GM12801 (cell line): ENCODE results near the gene ASMTL.

ENCODE experiments used
- TF ChIP-seq, protein P1 (sequence below): IDR thresholded peaks from one replicate; pipeline ENCODE4 v1.5.1; 2011; ENCODE audit warnings: control low read depth; ENCODE audit not compliant: insufficient read length; ENCODE audit errors: extremely low read depth

The ASMTL gene

DNA sequence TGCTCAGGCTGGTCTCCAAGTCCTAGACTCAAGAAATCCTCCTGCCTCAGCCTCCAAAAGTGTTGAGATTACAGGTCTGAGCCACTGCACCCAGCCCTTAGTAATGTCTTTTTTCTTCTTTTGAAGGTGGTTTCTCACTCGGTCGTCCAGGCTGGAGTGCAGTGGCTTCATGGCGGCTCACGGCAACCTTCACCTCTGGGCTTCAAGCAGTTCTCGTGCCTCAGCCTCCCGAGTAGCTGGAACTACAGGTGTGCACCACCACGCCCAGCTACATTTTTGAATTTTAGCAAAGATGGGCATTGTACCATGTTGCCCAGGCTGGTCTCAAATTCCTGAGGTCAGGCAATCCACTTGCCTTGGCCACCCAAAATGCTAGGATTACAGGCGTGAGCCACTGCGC lies 32.3 kb upstream of the ASMTL start:
- TF ChIP-seq, protein P1, sequence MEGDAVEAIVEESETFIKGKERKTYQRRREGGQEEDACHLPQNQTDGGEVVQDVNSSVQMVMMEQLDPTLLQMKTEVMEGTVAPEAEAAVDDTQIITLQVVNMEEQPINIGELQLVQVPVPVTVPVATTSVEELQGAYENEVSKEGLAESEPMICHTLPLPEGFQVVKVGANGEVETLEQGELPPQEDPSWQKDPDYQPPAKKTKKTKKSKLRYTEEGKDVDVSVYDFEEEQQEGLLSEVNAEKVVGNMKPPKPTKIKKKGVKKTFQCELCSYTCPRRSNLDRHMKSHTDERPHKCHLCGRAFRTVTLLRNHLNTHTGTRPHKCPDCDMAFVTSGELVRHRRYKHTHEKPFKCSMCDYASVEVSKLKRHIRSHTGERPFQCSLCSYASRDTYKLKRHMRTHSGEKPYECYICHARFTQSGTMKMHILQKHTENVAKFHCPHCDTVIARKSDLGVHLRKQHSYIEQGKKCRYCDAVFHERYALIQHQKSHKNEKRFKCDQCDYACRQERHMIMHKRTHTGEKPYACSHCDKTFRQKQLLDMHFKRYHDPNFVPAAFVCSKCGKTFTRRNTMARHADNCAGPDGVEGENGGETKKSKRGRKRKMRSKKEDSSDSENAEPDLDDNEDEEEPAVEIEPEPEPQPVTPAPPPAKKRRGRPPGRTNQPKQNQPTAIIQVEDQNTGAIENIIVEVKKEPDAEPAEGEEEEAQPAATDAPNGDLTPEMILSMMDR, result no peak

DNA sequence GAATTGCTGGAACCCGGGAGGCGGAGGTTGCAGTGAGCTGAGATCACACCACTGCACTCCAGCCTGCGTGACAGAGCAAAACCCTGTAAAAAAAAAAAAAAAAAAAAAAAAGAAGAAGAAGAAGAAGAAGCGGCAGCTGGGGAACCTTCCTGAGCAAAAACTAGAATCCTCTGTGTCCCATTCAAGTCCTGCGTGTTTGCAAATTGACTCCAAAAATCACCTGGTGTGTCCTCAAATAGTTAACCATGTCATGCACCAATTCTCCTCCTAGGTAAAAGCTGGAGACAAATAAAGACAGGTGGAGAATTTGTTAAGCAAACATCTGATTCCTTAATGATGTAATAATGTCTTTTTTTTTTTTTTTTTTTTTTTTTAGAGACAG lies 31.9 kb upstream of the ASMTL start:
- TF ChIP-seq, protein P1, result no peak

GRCh38 chrX:1483843-1484637 lies 31.3 kb upstream of the ASMTL start:
- TF ChIP-seq, protein P1, result no peak

- TF ChIP-seq, protein P1, result no peak
These were observed 29.2 kb upstream of the ASMTL start for GRCh38 chrX:1481636-1482529.

DNA sequence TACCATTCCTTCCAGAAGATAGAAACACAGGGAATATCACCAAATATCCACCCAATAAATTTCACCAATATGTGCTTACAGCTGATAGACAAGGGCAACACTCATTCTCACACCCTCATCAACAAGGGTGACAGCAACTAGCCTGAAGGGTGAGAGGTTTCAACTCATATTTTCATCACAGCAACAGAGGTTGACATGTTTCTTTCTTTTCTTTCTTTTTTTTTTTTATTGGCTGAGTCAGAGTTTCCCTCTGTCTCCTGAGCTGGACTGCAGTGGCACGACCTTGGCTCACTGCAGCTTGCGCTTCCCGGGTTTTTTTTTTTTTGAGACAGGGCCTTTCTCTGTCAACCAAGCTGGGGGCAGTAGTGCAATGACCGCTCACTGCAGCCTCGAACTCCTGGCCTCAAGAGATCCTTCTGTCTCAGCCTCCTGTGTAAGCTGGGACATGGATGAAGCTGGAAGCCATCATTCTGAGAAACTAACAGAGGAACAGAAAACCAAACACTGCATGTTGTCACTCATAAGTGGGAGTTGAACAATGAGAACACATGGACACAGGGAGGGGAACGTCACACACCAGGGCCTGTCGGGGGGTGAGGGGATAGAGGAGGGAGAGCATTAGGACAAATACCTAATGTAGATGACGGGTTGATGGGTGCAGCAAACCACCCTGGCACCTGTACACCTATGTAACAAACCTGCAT lies 27.5 kb upstream of the ASMTL start:
- TF ChIP-seq, protein P1, result no peak

DNA sequence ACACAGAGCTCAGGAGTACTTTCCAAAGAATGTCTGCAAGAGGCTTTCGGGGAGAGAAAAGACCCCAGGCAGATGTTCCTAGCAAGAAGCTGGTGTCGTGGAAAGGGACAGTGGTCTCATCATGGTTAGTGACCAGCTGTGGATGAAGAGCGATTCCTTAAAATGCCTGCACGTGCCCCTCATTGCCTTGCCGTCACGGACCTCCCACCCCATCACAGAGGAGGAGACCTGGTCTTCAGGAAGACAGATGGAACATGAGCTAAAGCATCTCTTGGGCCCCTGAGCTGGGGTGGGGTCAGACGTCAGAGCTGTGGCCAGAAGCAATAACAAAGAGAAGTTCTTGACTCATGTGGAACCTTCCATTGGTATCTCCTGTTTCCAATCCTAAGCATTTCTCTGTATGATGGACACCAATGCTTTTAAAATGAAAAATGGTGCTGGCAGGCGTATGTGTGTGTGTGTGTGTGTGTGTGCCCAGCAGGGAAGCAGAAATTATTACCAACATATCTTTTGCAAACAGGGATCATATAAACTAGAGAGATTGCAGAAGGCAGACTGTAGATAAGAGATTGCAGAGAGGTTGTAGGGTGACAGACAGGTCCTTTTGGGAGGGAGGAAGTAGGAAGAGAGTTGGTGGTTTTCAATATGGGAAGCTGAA lies 25.2 kb upstream of the ASMTL start:
- TF ChIP-seq, protein P1, result no peak
